H9 (cell line): Measurements from ENCODE around the gene KCNA2. TPM values are rescaled to one million over a fixed set of nuclear protein-coding genes. Genes with fewer than 3 reads are reported as not detected.

Source experiments
- DNase-seq: peaks from one replicate; pipeline ENCODE4 v3.0.0-alpha.2; 2017
- H2AFZ ChIP-seq: one replicate; pipeline ENCODE4 v1.6.1; 2013; ENCODE audit warnings: mild to moderate bottlenecking, low read length, control low read depth, moderate library complexity
- H2AK5ac ChIP-seq: 2 replicates; pipeline ENCODE4 v1.6.1; 2013; ENCODE audit warnings: low read length, control low read depth, mixed read lengths; ENCODE audit not compliant: insufficient read length
- H2BK120ac ChIP-seq: one replicate; pipeline ENCODE4 v1.6.1; 2013; ENCODE audit warnings: low read depth, mild to moderate bottlenecking, low read length, control low read depth, inconsistent platforms; ENCODE audit not compliant: poor library complexity, severe bottlenecking
- H2BK12ac ChIP-seq: 2 replicates; pipeline ENCODE4 v1.6.1; 2013; ENCODE audit warnings: low read length, control low read depth, mixed read lengths, low read depth; ENCODE audit not compliant: insufficient read length
- H2BK15ac ChIP-seq: 2 replicates; pipeline ENCODE4 v1.6.1; 2013; ENCODE audit warnings: low read depth, low read length, control low read depth
- H2BK20ac ChIP-seq: one replicate; pipeline ENCODE4 v1.6.1; 2013; ENCODE audit warnings: low read depth, mild to moderate bottlenecking, low read length, control low read depth, inconsistent platforms; ENCODE audit not compliant: poor library complexity, severe bottlenecking
- H2BK5ac ChIP-seq: 2 replicates; pipeline ENCODE4 v1.6.1; 2013; ENCODE audit warnings: low read length, control low read depth, mixed read lengths; ENCODE audit not compliant: insufficient read length
- H3K14ac ChIP-seq: 2 replicates; pipeline ENCODE4 v1.6.1; 2013; ENCODE audit warnings: low read length, control low read depth; ENCODE audit not compliant: insufficient read depth
- H3K18ac ChIP-seq: 2 replicates; pipeline ENCODE4 v1.6.1; 2013; ENCODE audit warnings: low read depth, mild to moderate bottlenecking, mixed read lengths, low read length, control low read depth; ENCODE audit not compliant: insufficient read length
- H3K23ac ChIP-seq: 2 replicates; pipeline ENCODE4 v1.6.1; 2013; ENCODE audit warnings: low read length, control low read depth, mixed read lengths, low read depth; ENCODE audit not compliant: insufficient read length
- H3K23me2 ChIP-seq: 2 replicates; pipeline ENCODE4 v1.6.1; 2013; ENCODE audit warnings: low read depth, mild to moderate bottlenecking, mixed read lengths, low read length, control low read depth; ENCODE audit not compliant: insufficient read length, poor library complexity, severe bottlenecking
- H3K27ac ChIP-seq: 2 replicates; pipeline ENCODE4 v1.5.1; 2013; ENCODE audit warnings: low read length, control low read depth, mixed read lengths, low read depth; ENCODE audit not compliant: insufficient read length
- H3K27me3 ChIP-seq: 2 replicates; pipeline ENCODE4 v1.6.1; 2013; ENCODE audit warnings: low read length, control low read depth, inconsistent platforms; ENCODE audit not compliant: insufficient read depth
- H3K4ac ChIP-seq: 2 replicates; pipeline ENCODE4 v1.6.1; 2013; ENCODE audit warnings: low read depth, mild to moderate bottlenecking, control low read depth, inconsistent platforms, low read length, moderate library complexity
- H3K4me1 ChIP-seq: 2 replicates; pipeline ENCODE4 v1.6.1; 2013; ENCODE audit warnings: low read length, control low read depth, inconsistent platforms; ENCODE audit not compliant: insufficient read depth
- H3K4me2 ChIP-seq: 2 replicates; pipeline ENCODE4 v1.6.1; 2013; ENCODE audit warnings: low read length, control low read depth, mixed read lengths; ENCODE audit not compliant: insufficient read length, insufficient read depth
- H3K56ac ChIP-seq: 2 replicates; pipeline ENCODE4 v1.6.1; 2013; ENCODE audit warnings: low read depth, mild to moderate bottlenecking, mixed read lengths, low read length, control low read depth; ENCODE audit not compliant: insufficient read length
- H3K79me1 ChIP-seq: 2 replicates; pipeline ENCODE4 v1.6.1; 2013; ENCODE audit warnings: low read depth, mild to moderate bottlenecking, moderate library complexity, low read length, control low read depth, inconsistent platforms; ENCODE audit not compliant: insufficient read depth, poor library complexity, severe bottlenecking
- H3K79me2 ChIP-seq: 2 replicates; pipeline ENCODE4 v1.6.1; 2013; ENCODE audit warnings: low read length, control low read depth, inconsistent platforms; ENCODE audit not compliant: insufficient read depth
- H3K9ac ChIP-seq: 2 replicates; pipeline ENCODE4 v1.6.1; 2013; ENCODE audit warnings: low read length, control low read depth, mixed read lengths; ENCODE audit not compliant: insufficient read length; ENCODE audit errors: extremely low read depth
- H3K9me3 ChIP-seq: one replicate; pipeline ENCODE4 v1.6.1; 2013; ENCODE audit warnings: low read depth, low read length, inconsistent platforms; ENCODE audit not compliant: control insufficient read depth
- H3T11ph ChIP-seq: one replicate; pipeline ENCODE4 v1.6.1; 2013; ENCODE audit warnings: mild to moderate bottlenecking, low read length, control low read depth, inconsistent platforms
- H4K20me1 ChIP-seq: one replicate; pipeline ENCODE4 v1.6.1; 2013; ENCODE audit not compliant: control insufficient read depth, insufficient read length, insufficient read depth
- H4K5ac ChIP-seq: 2 replicates; pipeline ENCODE4 v1.6.1; 2013; ENCODE audit warnings: low read depth, mild to moderate bottlenecking, mixed read lengths, low read length, control low read depth; ENCODE audit not compliant: insufficient read length
- H4K8ac ChIP-seq: replicated peaks from 2 replicates; pipeline ENCODE4 v1.6.1; 2013; ENCODE audit warnings: low read length, control low read depth, mixed read lengths, low read depth; ENCODE audit not compliant: insufficient read length
- H4K91ac ChIP-seq: 2 replicates; pipeline ENCODE4 v1.6.1; 2013; ENCODE audit warnings: low read depth, mild to moderate bottlenecking, moderate library complexity, mixed read lengths, low read length, control low read depth; ENCODE audit not compliant: insufficient read length
- H3K27ac Mint-ChIP-seq, 3 experiments: 2 replicates in 2 of 3; 3 replicates in 1 of 3; pipeline ENCODE4 v1.8.0; 2020 to 2021; ENCODE audit warnings: mixed read lengths in 3 of 3, mild to moderate bottlenecking in 1 of 3, moderate library complexity in 1 of 3
- H3K27me3 Mint-ChIP-seq: 2 replicates; pipeline ENCODE4 v1.8.0; 2021; ENCODE audit warnings: low read depth, mild to moderate bottlenecking, moderate library complexity, mixed read lengths
- H3K36me3 Mint-ChIP-seq, 3 experiments: 2 replicates in 2 of 3; 3 replicates in 1 of 3; pipeline ENCODE4 v1.8.0; 2020 to 2021; ENCODE audit warnings: low read depth in 3 of 3, mixed read lengths in 3 of 3; ENCODE audit not compliant: insufficient read depth in 1 of 3
- H3K4me1 Mint-ChIP-seq, 2 experiments: 2 replicates each; pipeline ENCODE4 v1.8.0; 2020; ENCODE audit warnings: mixed read lengths in 2 of 2
- H3K4me3 Mint-ChIP-seq, 2 experiments: 2 replicates in 1 of 2; 3 replicates in 1 of 2; pipeline ENCODE4 v1.8.0; 2020 to 2021; ENCODE audit warnings: mild to moderate bottlenecking in 2 of 2, mixed read lengths in 2 of 2, moderate library complexity in 1 of 2
- H3K9me3 Mint-ChIP-seq, 2 experiments: 2 replicates in 1 of 2; 3 replicates in 1 of 2; pipeline ENCODE4 v1.8.0; 2020; ENCODE audit warnings: mild to moderate bottlenecking in 2 of 2, mixed read lengths in 2 of 2, moderate library complexity in 1 of 2
- WGBS: extraction: QIAGEN DNeasy Blood & Tissue Kit; methylation state at CpG from one replicate; pipeline ENCODE4 v1.1.7; 2013; ENCODE audit warnings: missing lambda C conversion rate, low lambda C conversion rate, mixed read lengths; ENCODE audit not compliant: insufficient read length; ENCODE audit errors: extremely low coverage; 5-methylcytosine and 5-hydroxymethylcytosine counted together
- total RNA-seq: library from RNA; stranded (reverse); gene quantifications from 2 replicates; pipeline ENCODE4 v1.2.1, GENCODE V29; 2021
- TF ChIP-seq, protein P1 (sequence below): fragments of 200-600 bp; sonication (generic); conservative IDR thresholded peaks from 3 replicates; pipeline ENCODE4 v1.8.0; 2021; ENCODE audit warnings: antibody characterized with exemption, mild to moderate bottlenecking

Gene KCNA2
- total RNA-seq, 1 experiment from 2014 or later, result 0.33 TPM

DNA sequence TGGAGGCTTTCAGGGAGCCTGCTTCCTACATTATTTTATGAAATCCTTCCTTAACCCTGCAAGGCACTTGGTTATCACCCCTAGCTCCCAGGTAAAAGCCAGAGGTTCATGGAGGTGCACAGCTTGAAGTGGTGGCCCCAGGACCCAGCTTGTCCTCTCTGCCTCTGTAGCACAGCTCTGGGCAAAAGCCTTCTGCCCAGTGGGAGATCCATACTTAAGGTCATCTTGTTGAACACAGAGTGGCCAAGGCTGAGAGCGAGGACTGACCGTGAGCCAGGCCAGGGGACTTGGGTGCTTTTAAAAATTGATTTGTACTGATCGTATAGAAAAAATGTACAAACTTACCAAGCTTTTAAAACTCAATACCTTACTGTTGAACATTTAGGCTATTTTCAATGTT lies 33.4 kb downstream of the KCNA2 start:
- no peaks in the 10 kb centered on the region for H3K4me1 Mint-ChIP-seq

More for the DNA sequence above, 33.4 kb downstream of the KCNA2 start:
- no peak for DNase-seq
- Histone ChIP-seq H3T11ph (no peak overlapping the region), H4K5ac (no peak overlapping the region), H3K79me2 (no peaks in the 10 kb centered on the region), H2BK20ac (no peak overlapping the region), H2BK15ac (no peak overlapping the region), H3K23ac (no peak overlapping the region), H4K20me1 (no peaks in the 10 kb centered on the region), H4K8ac (no peak overlapping the region), H2BK5ac (no peak overlapping the region), H2BK120ac (no peak overlapping the region), H2AK5ac (no peak overlapping the region), H3K9ac (no peak overlapping the region), H2BK12ac (no peak overlapping the region), H3K18ac (no peak overlapping the region), H3K4ac (no peak overlapping the region), H3K9me3 (no peaks in the 10 kb centered on the region), H2AFZ (no peak overlapping the region), H3K4me2 (no peak overlapping the region), H4K91ac (no peak overlapping the region), H3K79me1 (no peaks in the 10 kb centered on the region), H3K56ac (no peak overlapping the region), H3K14ac (no peak overlapping the region), H3K23me2 (no peaks in the 10 kb centered on the region), H3K4me1 (no peaks in the 10 kb centered on the region; the same call in 1 of the 2 replicates), H3K27me3 (peaks cover 20% of the 10 kb centered on the region; the same call in 1 of the 2 replicates), H3K27ac (no peak overlapping the region)
- peaks cover 87% of the 10 kb centered on the region for H3K27me3 Mint-ChIP-seq
- no peaks in the 10 kb centered on the region for H3K9me3 Mint-ChIP-seq
- WGBS, result no CpG with 5 or more reads among the region's 3 CpGs
- H3K36me3 Mint-ChIP-seq, result no peaks in the 10 kb centered on the region
- TF ChIP-seq, protein P1, sequence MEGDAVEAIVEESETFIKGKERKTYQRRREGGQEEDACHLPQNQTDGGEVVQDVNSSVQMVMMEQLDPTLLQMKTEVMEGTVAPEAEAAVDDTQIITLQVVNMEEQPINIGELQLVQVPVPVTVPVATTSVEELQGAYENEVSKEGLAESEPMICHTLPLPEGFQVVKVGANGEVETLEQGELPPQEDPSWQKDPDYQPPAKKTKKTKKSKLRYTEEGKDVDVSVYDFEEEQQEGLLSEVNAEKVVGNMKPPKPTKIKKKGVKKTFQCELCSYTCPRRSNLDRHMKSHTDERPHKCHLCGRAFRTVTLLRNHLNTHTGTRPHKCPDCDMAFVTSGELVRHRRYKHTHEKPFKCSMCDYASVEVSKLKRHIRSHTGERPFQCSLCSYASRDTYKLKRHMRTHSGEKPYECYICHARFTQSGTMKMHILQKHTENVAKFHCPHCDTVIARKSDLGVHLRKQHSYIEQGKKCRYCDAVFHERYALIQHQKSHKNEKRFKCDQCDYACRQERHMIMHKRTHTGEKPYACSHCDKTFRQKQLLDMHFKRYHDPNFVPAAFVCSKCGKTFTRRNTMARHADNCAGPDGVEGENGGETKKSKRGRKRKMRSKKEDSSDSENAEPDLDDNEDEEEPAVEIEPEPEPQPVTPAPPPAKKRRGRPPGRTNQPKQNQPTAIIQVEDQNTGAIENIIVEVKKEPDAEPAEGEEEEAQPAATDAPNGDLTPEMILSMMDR, result no peak
- no peak overlapping the region for H3K4me3 Mint-ChIP-seq
- H3K27ac Mint-ChIP-seq, result no peak overlapping the region; a peak in 1 of 7 replicates
